Measurements from ENCODE around the gene ZNF398.
"Not testable (repeated sequence)": the region's sequence is repeated elsewhere in the genome, so short reads cannot be mapped to it uniquely, and the experiment has no call there.

Gene ZNF398

DNA sequence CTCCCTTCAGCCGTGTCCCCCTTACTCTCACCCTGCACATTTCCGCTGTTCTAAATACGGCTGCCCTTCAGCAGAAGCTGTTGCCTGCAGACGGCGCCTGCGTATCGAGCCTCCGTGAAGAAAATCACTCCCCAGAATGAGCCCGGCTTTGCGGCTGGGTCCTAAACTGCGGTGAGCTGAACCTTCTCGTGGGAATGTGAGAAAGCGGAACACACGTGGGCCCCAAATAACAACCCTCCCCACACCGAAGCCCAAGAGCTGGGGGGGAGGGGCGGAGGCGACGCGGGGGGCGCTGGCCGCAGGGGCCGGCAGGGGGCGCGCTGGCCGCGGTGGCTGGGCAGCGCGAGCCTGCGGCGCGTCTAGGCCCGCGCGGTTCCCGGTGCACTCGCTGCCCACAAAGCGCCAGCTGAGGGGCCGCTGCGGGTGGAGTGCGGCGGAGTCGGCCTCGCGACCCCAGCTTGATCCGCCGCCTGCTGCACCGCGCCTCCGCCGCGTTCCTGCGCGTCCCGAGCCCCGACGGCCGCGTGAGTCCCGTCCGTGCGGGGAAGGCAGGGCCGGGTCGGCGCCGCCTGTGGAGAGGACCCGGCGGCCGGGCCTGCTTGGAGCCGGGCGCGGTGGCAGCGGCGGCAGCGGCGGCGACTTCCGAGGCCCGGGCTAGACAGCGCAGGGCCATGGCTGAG, at the start of gene ZNF398:
Gene ZNF398 (plus strand): TSS at position 382 of the 680 bp plus-strand sequence. CDS start 290 bp downstream, at position 672.
- DNase-seq (ENCODE audit: low read depth in 2 of 2) = peak; percentile 48 to 75

GRCh38 chr7:149099058-149099457, 48.2 kb upstream of the ZNF398 start:
- no peak for DNase-seq (ENCODE audit: low read depth in 2 of 2)

GRCh38 chr7:149100821-149101220, 46.4 kb upstream of the ZNF398 start:
- no peak for DNase-seq (ENCODE audit: low read depth in 2 of 2)

DNA sequence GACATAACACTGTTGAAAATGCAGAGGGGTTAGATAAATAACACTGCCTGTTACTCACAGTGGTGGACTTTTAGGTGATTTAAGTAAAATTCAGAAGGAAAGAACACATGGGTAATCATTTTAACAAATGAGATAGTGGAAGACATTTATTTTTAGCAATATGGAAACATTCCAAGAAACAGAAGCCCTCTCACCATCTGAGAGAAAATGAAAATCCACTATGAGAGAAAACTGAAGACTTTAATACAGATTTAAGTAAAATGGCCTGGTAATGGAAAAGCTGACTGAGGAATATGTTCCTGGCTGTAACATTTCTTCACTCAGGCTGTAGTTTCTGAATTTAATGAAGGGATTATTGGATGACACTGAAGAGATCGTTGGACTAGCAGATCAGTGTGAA, 44.6 kb upstream of the ZNF398 start:
- no peak for DNase-seq (ENCODE audit: low read depth in 2 of 2)

- no peak for DNase-seq (ENCODE audit: low read depth in 2 of 2)
Measured at GRCh38 chr7:149103424-149103823, 43.8 kb upstream of the ZNF398 start.

DNA sequence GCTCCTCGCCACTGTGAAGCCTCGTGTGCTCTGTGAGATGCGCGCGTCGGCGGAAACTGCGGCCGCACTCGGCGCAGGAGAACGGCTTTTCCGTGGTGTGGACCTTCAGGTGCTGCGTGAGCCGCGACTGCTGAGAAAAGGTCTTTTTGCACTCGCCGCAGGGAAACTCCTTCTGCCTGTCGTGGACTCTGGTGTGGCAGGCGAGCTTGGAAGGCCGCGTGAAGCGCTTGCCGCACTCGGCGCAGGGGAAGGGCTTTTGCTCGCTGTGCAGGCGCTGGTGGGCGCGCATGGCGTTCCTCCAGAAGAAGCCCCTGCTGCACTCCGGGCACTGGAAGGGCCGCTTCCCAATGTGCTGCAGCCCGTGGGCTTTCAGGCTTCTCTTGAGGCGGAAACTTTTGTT, 43.0 kb upstream of the ZNF398 start:
- no peak for DNase-seq (ENCODE audit: low read depth in 2 of 2)

GRCh38 chr7:149104749-149105148, 42.5 kb upstream of the ZNF398 start:
- no peak for DNase-seq (ENCODE audit: low read depth in 2 of 2)

DNA sequence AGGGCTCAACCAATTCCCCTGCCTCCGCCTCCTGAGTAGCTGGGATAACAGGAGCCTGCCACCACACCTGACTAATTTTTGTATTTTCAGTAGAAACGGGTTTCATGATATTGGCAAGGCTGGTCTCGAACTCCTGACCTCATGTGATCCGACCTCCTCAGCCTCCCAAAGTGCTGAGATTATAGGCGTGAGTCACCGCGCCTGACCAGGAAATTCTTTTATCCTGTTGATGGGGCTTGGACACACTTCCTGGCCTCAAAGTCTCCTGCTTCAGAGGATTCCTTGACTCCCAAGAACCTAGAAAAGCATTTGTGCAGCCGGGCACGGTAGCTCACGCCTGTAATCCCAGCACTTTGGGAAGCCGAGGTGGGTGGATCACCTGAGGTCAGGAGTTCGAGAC, 37.3 kb upstream of the ZNF398 start:
- no peak for DNase-seq (ENCODE audit: low read depth in 2 of 2)

- DNase-seq (ENCODE audit: low read depth in 2 of 2) = no peak
Measured at GRCh38 chr7:149125189-149125862, 21.9 kb upstream of the ZNF398 start.

- peak; percentile 83 to 91 for DNase-seq (ENCODE audit: low read depth in 2 of 2)
Measured at GRCh38 chr7:149125863-149126661, 21.2 kb upstream of the ZNF398 start, which contains the start of gene ZNF425. ZNF425 (minus strand) TSS chr7:149126324; CDS start chr7:149126213, 111 bp downstream.

DNA sequence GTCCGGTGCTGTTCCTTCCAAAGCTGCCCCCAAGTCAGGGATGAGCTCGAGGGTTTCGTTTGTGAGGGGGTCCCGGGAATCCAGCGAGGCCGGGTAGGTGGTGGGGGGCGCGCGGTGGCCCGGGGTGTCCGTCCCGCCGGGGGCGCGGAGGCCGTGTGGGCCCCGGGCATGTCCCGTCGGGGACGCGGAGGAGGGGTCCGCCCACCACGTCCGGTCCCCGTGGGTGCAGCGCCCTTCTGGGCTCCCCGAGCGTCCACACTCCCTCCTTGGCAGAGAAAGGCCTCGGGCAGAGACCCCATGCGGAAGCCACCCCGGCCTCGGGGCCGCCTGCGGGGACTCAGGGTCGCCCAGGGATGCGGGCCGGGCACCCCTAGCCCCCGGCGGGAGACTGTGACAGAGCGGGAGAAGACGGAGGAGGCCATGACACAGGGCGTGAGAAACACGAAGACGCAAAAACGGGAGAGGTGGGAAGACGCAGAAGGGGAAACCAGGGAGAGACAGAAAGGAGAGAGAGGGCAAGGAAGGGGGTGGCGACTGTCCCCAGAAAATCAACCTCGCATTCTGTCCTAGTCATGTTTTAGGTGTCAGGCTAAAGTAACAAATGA, 20.5 kb upstream of the ZNF398 start:
- DNase-seq (ENCODE audit: low read depth in 2 of 2) = peak; percentile 44 to 72

DNA sequence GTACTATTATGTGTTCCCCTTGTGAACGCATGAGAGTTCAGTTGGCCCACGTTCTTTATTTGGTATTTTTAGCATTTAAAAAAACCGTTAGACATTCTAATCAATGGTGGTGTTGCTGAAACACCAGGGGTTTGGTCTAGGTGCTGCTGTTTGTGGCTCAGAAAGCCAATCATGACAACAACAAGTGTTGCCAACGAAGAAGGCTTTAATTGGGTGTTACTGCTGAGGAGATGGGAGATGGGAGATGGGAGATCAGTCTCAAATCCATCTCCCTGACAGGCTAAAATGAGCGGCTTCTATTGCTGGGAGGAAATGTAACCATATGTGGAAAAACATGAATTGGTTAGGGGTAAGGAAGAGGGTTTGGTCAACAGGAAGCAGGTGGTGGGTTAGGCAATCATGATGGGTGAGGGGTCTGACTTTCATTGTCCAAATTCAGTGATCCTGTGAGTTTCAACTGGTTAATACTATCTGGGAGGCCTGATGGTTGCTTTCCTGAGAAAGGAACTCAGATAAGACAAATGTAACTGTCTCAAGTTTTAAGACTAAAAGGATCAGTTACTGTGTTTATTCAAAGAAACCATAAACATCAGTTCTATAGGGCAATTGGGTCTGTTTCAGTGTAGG, 16.6 kb upstream of the ZNF398 start:
- DNase-seq (ENCODE audit: low read depth in 2 of 2) = no peak

- DNase-seq (ENCODE audit: low read depth in 2 of 2) = no peak
Measured at GRCh38 chr7:149133028-149133710, 14.1 kb upstream of the ZNF398 start.

DNA sequence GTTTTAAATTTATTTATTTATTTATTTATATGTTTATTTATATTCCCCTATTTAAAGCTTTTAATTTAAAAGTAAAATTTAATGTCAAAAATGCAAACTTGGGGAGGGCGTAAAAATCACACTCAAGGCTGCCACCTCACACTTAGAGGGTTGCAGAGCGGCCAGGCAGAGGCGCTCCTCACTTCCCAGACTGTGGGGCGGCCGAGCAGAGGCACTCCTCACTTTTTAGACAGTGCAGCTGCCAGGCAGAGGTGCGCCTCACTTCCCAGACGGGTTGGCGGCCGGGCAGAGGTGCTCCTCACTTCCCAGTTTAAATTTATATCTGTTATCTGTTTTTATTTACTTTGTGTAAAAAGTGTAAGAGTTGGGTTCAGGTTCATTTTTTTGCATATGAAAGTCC, 11.1 kb upstream of the ZNF398 start:
- no peak for DNase-seq (ENCODE audit: low read depth in 2 of 2)

- DNase-seq (ENCODE audit: low read depth in 2 of 2) = no peak
Measured at GRCh38 chr7:149140831-149141230, 6.4 kb upstream of the ZNF398 start.

DNA sequence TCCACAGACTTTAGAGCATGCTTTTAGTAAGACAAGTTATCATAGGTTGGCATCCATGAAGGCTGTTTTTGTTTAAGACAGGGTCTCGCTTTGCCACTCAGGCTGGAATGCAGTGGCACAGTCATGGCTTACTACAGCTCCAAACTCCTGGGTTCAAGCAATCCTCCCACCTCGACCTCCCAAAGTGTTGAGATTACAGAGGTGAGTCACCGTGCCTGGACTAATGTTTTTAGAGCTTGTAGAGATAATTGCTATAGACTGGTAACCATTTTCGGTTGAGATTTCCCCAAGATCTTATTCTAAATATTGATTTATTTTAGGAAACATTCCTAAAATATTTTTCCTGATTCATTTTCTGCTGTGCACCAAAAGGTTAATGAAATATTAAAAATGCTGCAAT, 5.4 kb upstream of the ZNF398 start:
- DNase-seq (ENCODE audit: low read depth in 2 of 2) = no peak

GRCh38 chr7:149144436-149144922, 2.8 kb upstream of the ZNF398 start:
- DNase-seq (ENCODE audit: low read depth in 2 of 2) = not testable (repeated sequence)

DNA sequence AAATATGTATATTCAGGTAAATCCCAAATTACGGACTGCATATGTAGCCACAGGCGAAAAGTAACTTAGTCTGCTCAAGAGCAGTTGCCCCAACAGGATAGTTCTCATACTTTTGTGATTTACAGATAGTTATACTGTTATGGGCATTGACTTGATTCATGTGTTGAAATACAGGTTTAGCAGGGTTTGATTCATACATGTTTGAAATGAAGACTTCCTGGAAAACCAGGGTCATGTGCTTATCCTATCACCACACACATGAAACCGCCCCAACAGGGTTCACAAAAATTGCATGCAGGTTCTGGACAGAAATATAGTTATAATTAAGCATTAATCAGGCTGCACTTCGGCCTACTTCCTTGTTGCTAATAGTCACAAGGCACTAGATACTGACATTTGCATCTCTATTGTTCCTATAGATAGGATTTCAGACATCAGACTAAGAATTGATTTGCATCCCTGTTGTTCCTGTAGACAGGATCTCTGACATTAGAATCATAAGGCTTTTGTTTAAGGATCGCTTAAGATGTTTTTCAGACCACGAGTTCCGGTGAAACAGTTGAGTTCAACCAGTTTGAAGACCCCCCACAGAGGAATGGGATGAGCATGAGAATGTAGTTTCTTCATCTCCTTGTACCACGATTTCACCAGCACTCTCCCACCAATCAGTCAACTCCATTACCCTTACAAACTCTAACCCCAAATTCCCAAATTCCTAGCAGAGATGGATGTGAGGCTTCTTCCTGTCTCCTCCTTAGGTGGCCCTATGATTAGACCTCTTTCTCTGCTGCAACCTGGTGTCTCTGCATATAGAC, 2.0 kb upstream of the ZNF398 start:
- no peak for DNase-seq (ENCODE audit: low read depth in 2 of 2)

- DNase-seq (ENCODE audit: low read depth in 2 of 2) = peak; percentile 35 to 65
Measured at GRCh38 chr7:149147752-149148653, 750 bp downstream of the ZNF398 start.
